Pancreas (tissue), 10 donors: Measurements from ENCODE around the gene NPIPB9. TPM values are rescaled to one million over a fixed set of nuclear protein-coding genes. Genes with fewer than 3 reads are reported as not detected.
"Not testable (repeated sequence)": the region's sequence is repeated elsewhere in the genome, so short reads cannot be mapped to it uniquely, and the experiment has no call there.

Experiments used
- ATAC-seq, 4 donors: fragments of 200-7000 bp; cut with Tn5 transposase; one replicate each; pipeline versions ENCODE4 v1.8.0 to v1.9.1; 2020; ENCODE audit warnings: mild to moderate bottlenecking in 4 of 4, moderate library complexity in 4 of 4
- DNase-seq, 6 donors: peaks; one replicate each; pipeline ENCODE4 v3.0.0-alpha.2; 2020
- FAIRE-seq: peaks from 2 replicates; lab custom pipeline; 2012; peaks lifted over from hg19 to GRCh38; lab: Jason Lieb, UNC
- H3K27ac ChIP-seq, 4 donors: fragments of 200-600 bp; sonication (generic); 1 replicate in 3 of 4; 2 replicates in 1 of 4; pipeline versions ENCODE4 v1.5.0 to v1.8.0; 2020
- H3K27me3 ChIP-seq, 4 donors: fragments of 200-600 bp; one replicate each; pipeline ENCODE4 v1.8.0; 2021
- H3K36me3 ChIP-seq, 3 donors: fragments of 200-600 bp; sonication (generic) in 1 of 3; one replicate each; pipeline versions ENCODE4 v1.5.0 to v1.8.0; 2020 to 2021
- H3K4me1 ChIP-seq, 3 donors: fragments of 200-600 bp; one replicate each; pipeline ENCODE4 v1.8.0; 2021
- H3K4me3 ChIP-seq, 4 donors: fragments of 200-600 bp; sonication (generic) in 2 of 4; one replicate each; pipeline versions ENCODE4 v1.5.0 to v1.8.0; 2020 to 2021
- H3K9me3 ChIP-seq, 4 donors: fragments of 200-600 bp; one replicate each; pipeline ENCODE4 v1.8.0; 2021
- CTCF ChIP-seq, 4 donors: fragments of 200-600 bp; sonication (generic) in 3 of 4; IDR thresholded peaks; one replicate each; pipeline versions ENCODE4 v1.5.0 to v1.8.0; 2021; ENCODE audit warnings: antibody characterized with exemption in 4 of 4
- WGBS, 2 donors: extraction: QIAGEN DNeasy Blood & Tissue Kit; methylation state at CpG; one replicate each; pipeline ENCODE4 v1.1.7; 2013; 5-methylcytosine and 5-hydroxymethylcytosine counted together
- intact Hi-C, 3 donors: fragments of 100-400 bp; cut with DNase I; formaldehyde crosslinking; loops; one replicate each; pipeline versions ENCODE4 v1.11.1 to v1.14.2; 2022
- polyA plus RNA-seq, 2 donors: library from polyadenylated mRNA; stranded (reverse); fragments of 200-250 nt; gene quantifications; one replicate each; pipeline ENCODE4 v1.2.3, GENCODE V29; 2013
- total RNA-seq, 6 donors: library from RNA; stranded (reverse); fragmentation: NEBNext Ultra II Directional in 4 of 6; extraction: Animal tissue kit (Norgen Biotek cat#: 25700) in 4 of 6; gene quantifications; one replicate each; pipeline versions ENCODE4 v1.2.1 to v1.2.4, GENCODE V29; 2021 to 2023
- donor health status: healthy with polysubstance abuse.
- donor health status: DM: no; HTN: no; CAD: no; lungs with moderate emphysema.
- donor health status: DM: no; HTN: no; CAD: no.
- donor health status: control.
- donor health status: control.
- donor health status: Bipolar disorder and iron deficiency.
- donor health status: DM: yes; HTN: yes; CAD: no.
- donor health status: DM: no; HTN: no; CAD: no.
- donor health status: DM: no; HTN: no; CAD: no.
- donor health status: DM: yes; HTN: yes; CAD: no.

Gene NPIPB9
- total and polyA plus RNA-seq, 8 donors: 0.46 to 2.5 (median 0.92) TPM; not detected in 1

GRCh38 chr16:28749997-28750465 is 1.6 kb upstream of the NPIPB9 start:
- DNase-seq: peak; percentile 9 to 65 (median 40)
- FAIRE-seq, H3K27ac ChIP-seq: not testable (repeated sequence)

GRCh38 chr16:28750469-28751067 is 1.0 kb upstream of the NPIPB9 start:
- WGBS, 2 donors: no CpG with 5 or more reads among the region's 48 CpGs
- H3K9me3 ChIP-seq, DNase-seq, intact Hi-C loops, H3K27me3 ChIP-seq, H3K4me3 ChIP-seq, H3K27ac ChIP-seq, H3K4me1 ChIP-seq, H3K36me3 ChIP-seq, FAIRE-seq: not testable (repeated sequence)
- ATAC-seq: peak; percentile 69 to 86 (median 76)

More at GRCh38 chr16:28749997-28750465, 1.6 kb upstream of the NPIPB9 start:
- H3K36me3 ChIP-seq, H3K9me3 ChIP-seq, H3K4me1 ChIP-seq, H3K27me3 ChIP-seq, H3K4me3 ChIP-seq, intact Hi-C loops: not testable (repeated sequence)
- peak; percentile 98 to 100 (median 98) for ATAC-seq
- 14 to 20% methylated on average over 13 to 21 of the region's 33 CpGs for WGBS, 2 donors

- H3K36me3 ChIP-seq, H3K27ac ChIP-seq, FAIRE-seq, H3K27me3 ChIP-seq, DNase-seq, H3K9me3 ChIP-seq, H3K4me3 ChIP-seq, H3K4me1 ChIP-seq, ATAC-seq, intact Hi-C loops: not testable (repeated sequence)
- no CpG with 5 or more reads among the region's 6 CpGs for WGBS, 2 donors
Measured at GRCh38 chr16:28781697-28782096, 30.1 kb downstream of the NPIPB9 start.

GRCh38 chr16:28782357-28782756 is 30.8 kb downstream of the NPIPB9 start:
- not testable (repeated sequence) for ATAC-seq

GRCh38 chr16:28802235-28803019 is 50.8 kb downstream of the NPIPB9 start:
- not testable (repeated sequence) for FAIRE-seq
- WGBS, 2 donors: 49 to 54% methylated on average over 7 of the region's 13 CpGs
- H3K4me3 ChIP-seq: peak overlapping the region in 2 of 4 donors; percentile 28 to 35

More at GRCh38 chr16:28782357-28782756, 30.8 kb downstream of the NPIPB9 start:
- H3K9me3 ChIP-seq, DNase-seq, H3K36me3 ChIP-seq, intact Hi-C loops, H3K27ac ChIP-seq, H3K27me3 ChIP-seq, FAIRE-seq, H3K4me1 ChIP-seq, H3K4me3 ChIP-seq: not testable (repeated sequence)
- no CpG with 5 or more reads among the region's 4 CpGs for WGBS, 2 donors

GRCh38 chr16:28807445-28808120 is 56.0 kb downstream of the NPIPB9 start:
- ATAC-seq: peak; percentile 13 to 49 (median 30)
- H3K4me3 ChIP-seq, DNase-seq, H3K9me3 ChIP-seq, H3K36me3 ChIP-seq, H3K4me1 ChIP-seq, FAIRE-seq, H3K27me3 ChIP-seq, H3K27ac ChIP-seq, intact Hi-C loops: not testable (repeated sequence)
- WGBS, 2 donors: no CpG with 5 or more reads among the region's 11 CpGs

More at GRCh38 chr16:28802235-28803019, 50.8 kb downstream of the NPIPB9 start:
- DNase-seq (peak in 4 of 6 donors; percentile 5 to 63 (median 39)), ATAC-seq (peak; percentile 87 to 96 (median 95))
- H3K27ac ChIP-seq, H3K9me3 ChIP-seq, H3K27me3 ChIP-seq, H3K4me1 ChIP-seq, intact Hi-C loops, H3K36me3 ChIP-seq: not testable (repeated sequence)
- peak in 1 of 4 donors; percentile 43 for TF ChIP-seq CTCF (IDR thresholded peaks at IDR 0.05)

GRCh38 chr16:28820016-28820415 is 68.4 kb downstream of the NPIPB9 start:
- no peak for ATAC-seq
- no peaks in the 10 kb centered on the region for H3K9me3 ChIP-seq
- H3K27ac ChIP-seq: no peak overlapping the region
- no peak for TF ChIP-seq CTCF (IDR thresholded peaks at IDR 0.05)
- 81 to 83% methylated on average over 5 of the region's 5 CpGs for WGBS, 2 donors
- no peaks in the 10 kb centered on the region for H3K36me3 ChIP-seq
- no peaks in the 10 kb centered on the region for H3K27me3 ChIP-seq
- FAIRE-seq: no peak
- no peak overlapping the region for H3K4me3 ChIP-seq
- intact Hi-C loops: no loop called here
- H3K4me1 ChIP-seq: peaks cover 0 to 10% (median 9%) of the 10 kb centered on the region in 3 donors
- DNase-seq: no peak

- H3K4me3 ChIP-seq, ATAC-seq, DNase-seq, FAIRE-seq, H3K36me3 ChIP-seq, intact Hi-C loops, H3K27me3 ChIP-seq, H3K27ac ChIP-seq, H3K9me3 ChIP-seq: not testable (repeated sequence)
- 93 to 96% methylated on average over 13 of the region's 13 CpGs for WGBS, 2 donors
- peaks cover 0 to 15% (median 13%) of the 10 kb centered on the region in 3 donors for H3K4me1 ChIP-seq
Measured at GRCh38 chr16:28820546-28820945, 69.0 kb downstream of the NPIPB9 start.
